Endothelial cell of umbilical vein (primary cell): ENCODE measurements around the gene CDC20. TPM values are rescaled to one million over a fixed set of nuclear protein-coding genes. Genes with fewer than 3 reads are reported as not detected.

Experiments used
- BruUV-seq: library from RNA; stranded (reverse); fragments of 400-500 nt; replicated peaks from 2 replicates; lab custom pipeline; 2021; lab: Mats Ljungman, UMichigan
- CTCF ChIA-PET: fragments of 300-600, 350-600 bp; sonication (Branson Sonifier 250); formaldehyde crosslinking; loops from one replicate; lab custom pipeline; 2021; ENCODE audit warnings: antibody characterized with exemption, inconsistent platforms; lab: Charles Lee
- POLR2A ChIA-PET: fragments of 300-600, 350-600 bp; sonication (Branson Sonifier 250); formaldehyde crosslinking; loops from one replicate; lab custom pipeline; 2021; ENCODE audit warnings: antibody characterized with exemption, inconsistent platforms; lab: Charles Lee
- DNase-seq: peaks from one replicate; pipeline ENCODE4 v3.0.0-alpha.2; 2011; ENCODE audit warnings: low read depth, low spot score
- FAIRE-seq: peaks from 2 replicates; lab custom pipeline; 2011; peaks lifted over from hg19 to GRCh38; lab: Jason Lieb, UNC
- H2AFZ ChIP-seq: 2 replicates; pipeline ENCODE4 v1.6.0; 2012; ENCODE audit warnings: low read depth, low read length, control low read depth, inconsistent platforms
- H3K27ac ChIP-seq: 2 replicates; pipeline ENCODE4 v1.5.1; 2011; ENCODE audit warnings: low read depth, mild to moderate bottlenecking, control low read depth, low read length, moderate library complexity; ENCODE audit not compliant: insufficient read depth
- H3K27me3 ChIP-seq, 2 experiments: 2 replicates each; pipeline versions ENCODE4 v1.6.0 to v1.6.1; 2011; ENCODE audit warnings: low read length in 2 of 2, mixed read lengths in 1 of 2; ENCODE audit not compliant: control insufficient read depth in 2 of 2, insufficient read depth in 2 of 2
- H3K36me3 ChIP-seq, 2 experiments: 2 replicates in 1 of 2; 3 replicates in 1 of 2; pipeline ENCODE4 v1.5.1; 2011; ENCODE audit warnings: low read length in 2 of 2, mild to moderate bottlenecking in 1 of 2, moderate library complexity in 1 of 2; ENCODE audit not compliant: control insufficient read depth in 2 of 2, insufficient read depth in 2 of 2; ENCODE audit errors: extremely low read depth in 1 of 2
- H3K4me1 ChIP-seq: 3 replicates; pipeline ENCODE4 v1.5.1; 2011; ENCODE audit warnings: mild to moderate bottlenecking, low read length; ENCODE audit not compliant: control insufficient read depth, insufficient read depth; ENCODE audit errors: extremely low read depth
- H3K4me2 ChIP-seq: 2 replicates; pipeline ENCODE4 v1.6.1; 2011; ENCODE audit warnings: low read length, control low read depth, mixed read lengths; ENCODE audit not compliant: insufficient read depth
- H3K4me3 ChIP-seq, 3 experiments: fragments of 200-600 bp in 1 of 3; sonication (generic), shearing (Covaris generic) in 1 of 3; replicated peaks in 1 of 3; 2 replicates each; pipeline ENCODE4 v1.5.1; 2011 to 2016; ENCODE audit warnings: control low read depth in 3 of 3, low read length in 3 of 3, mild to moderate bottlenecking in 2 of 3, inconsistent platforms in 1 of 3, low read depth in 1 of 3, moderate library complexity in 1 of 3; ENCODE audit not compliant: insufficient read depth in 1 of 3
- H3K79me2 ChIP-seq: 2 replicates; pipeline ENCODE4 v1.6.0; 2012; ENCODE audit warnings: low read length, inconsistent platforms; ENCODE audit not compliant: control insufficient read depth, insufficient read depth
- H3K9ac ChIP-seq: replicated peaks from 2 replicates; pipeline ENCODE3; 2011; ENCODE audit warnings: low read length, control low read depth; ENCODE audit not compliant: insufficient read depth; ENCODE audit errors: extremely low read depth
- H3K9me1 ChIP-seq: replicated peaks from 3 replicates; pipeline ENCODE4 v1.6.0; 2011; ENCODE audit warnings: mild to moderate bottlenecking, low read length; ENCODE audit not compliant: control insufficient read depth, insufficient read depth; ENCODE audit errors: extremely low read depth
- H3K9me3 ChIP-seq: replicated peaks from 2 replicates; pipeline ENCODE4 v1.5.1; 2012; ENCODE audit warnings: low read length, inconsistent platforms; ENCODE audit not compliant: control insufficient read depth, insufficient read depth
- H4K20me1 ChIP-seq: replicated peaks from 2 replicates; pipeline ENCODE3; 2011; ENCODE audit warnings: mild to moderate bottlenecking, low read length; ENCODE audit not compliant: control insufficient read depth, insufficient read depth; ENCODE audit errors: extremely low read depth
- CTCF ChIP-seq, 2 donors: IDR thresholded peaks; 1 replicate in 1 of 2; 2 replicates in 1 of 2; pipeline ENCODE4 v1.5.1; 2011; ENCODE audit warnings: low read length in 2 of 2, mild to moderate bottlenecking in 2 of 2, moderate library complexity in 2 of 2, control low read depth in 1 of 2, inconsistent platforms in 1 of 2, low read depth in 1 of 2; ENCODE audit not compliant: insufficient read depth in 1 of 2; ENCODE audit errors: extremely low read depth in 1 of 2
- EZH2 ChIP-seq: IDR thresholded peaks from 2 replicates; pipeline ENCODE4 v1.6.1; 2012; ENCODE audit warnings: borderline replicate concordance, low read depth, mild to moderate bottlenecking, moderate library complexity, low read length, inconsistent platforms; ENCODE audit not compliant: severe bottlenecking
- FOS ChIP-seq: IDR thresholded peaks from 2 replicates; pipeline ENCODE4 v1.6.1; 2011; ENCODE audit warnings: mild to moderate bottlenecking, low read length, moderate library complexity, borderline replicate concordance; ENCODE audit not compliant: insufficient read depth
- GATA2 ChIP-seq: IDR thresholded peaks from 2 replicates; pipeline ENCODE4 v1.7.0; 2011; ENCODE audit warnings: low read depth, mild to moderate bottlenecking, moderate library complexity, mixed read lengths, low read length; ENCODE audit not compliant: insufficient read length, insufficient read depth
- JUN ChIP-seq: IDR thresholded peaks from 2 replicates; pipeline ENCODE4 v1.6.1; 2011; ENCODE audit warnings: borderline replicate concordance, low read depth; ENCODE audit not compliant: insufficient read length, insufficient read depth
- MAX ChIP-seq: IDR thresholded peaks from 2 replicates; pipeline ENCODE4 v1.6.1; 2011; ENCODE audit not compliant: insufficient read depth, insufficient read length
- MYC ChIP-seq: IDR thresholded peaks from one replicate; pipeline ENCODE4 v1.6.1; 2011; ENCODE audit warnings: mild to moderate bottlenecking, low read depth, low read length
- POLR2A ChIP-seq: IDR thresholded peaks from 2 replicates; pipeline ENCODE4 v1.6.1; 2012; ENCODE audit warnings: low read depth, mild to moderate bottlenecking, control low read depth, low read length
- POLR2AphosphoS5 ChIP-seq: IDR thresholded peaks from 2 replicates; pipeline ENCODE4 v1.6.1; 2012; ENCODE audit warnings: low read depth, mild to moderate bottlenecking, control low read depth, low read length, moderate library complexity; ENCODE audit not compliant: insufficient read depth
- dilution Hi-C: fragments of 300-500 bp; cut with MboI; formaldehyde crosslinking; loops from one replicate; pipeline ENCODE4 v1.15.0; 2019; ENCODE audit warnings: low sequenced_read_pairs; ENCODE audit not compliant: extremely low pct_ligation_motif_present
- intact Hi-C: fragments of 100-400 bp; cut with micrococcal nuclease; formaldehyde crosslinking; loops from one replicate; pipeline ENCODE4 v1.10.0; 2022
- polyA plus RNA-seq, 4 experiments: library from polyadenylated mRNA; depleted of rRNA in 3 of 4; stranded (reverse) in 3 of 4; unstranded in 1 of 4; fragments of >200 nt; gene quantifications; 2 replicates each; pipeline versions ENCODE4 v1.2.1 to v1.2.3, GENCODE V29; 2011 to 2012; ENCODE audit warnings: missing spikeins in 1 of 4
- total RNA-seq: library from RNA; stranded (reverse); gene quantifications from 2 replicates; pipeline ENCODE4 v1.2.3, GENCODE V29; 2021

Gene CDC20
- total and polyA plus RNA-seq, 2 donors (not counting 3 experiments of a cell fraction or from before 2014, with no cell fraction given): 129 to 170 TPM

- Histone ChIP-seq H3K9me1 (no peaks in the 10 kb centered on the region), H3K9me3 (no peaks in the 10 kb centered on the region), H3K4me2 (no peak overlapping the region), H3K79me2 (peaks cover 40% of the 10 kb centered on the region), H3K9ac (no peak overlapping the region), H3K27ac (no peak overlapping the region), H3K4me3 (no peak overlapping the region), H4K20me1 (no peaks in the 10 kb centered on the region), H3K4me1 (peaks cover 1% of the 10 kb centered on the region), H3K27me3 (no peaks in the 10 kb centered on the region), H2AFZ (no peak overlapping the region), H3K36me3 (peaks cover 52 to 91% of the 10 kb centered on the region in 2 experiments)
- ChIA-PET CTCF (interaction anchor here (1.4 to 1.5 kb wide), 2 partner anchors 71 to 82 kb away, joined by 5 read pairs; no protein-coding TSS in a partner anchor), POLR2A (interaction anchor here (1.3 kb wide), 1 partner anchor 9 kb away, joined by 3 read pairs; the partner anchor contains the start of gene TIE1)
- dilution Hi-C loops (no loop called here), intact Hi-C loops (no loop called here)
- no peak for DNase-seq
- no TSS peak for BruUV-seq
- FAIRE-seq: no peak
- TF ChIP-seq POLR2AphosphoS5 (no peak), CTCF (IDR thresholded peaks at IDR 0.05; ENCODE audit: extremely low read depth in 1 of 2, insufficient read depth in 1 of 2, low read depth in 1 of 2, low read length in 2 of 2) (no peak), JUN (no peak), GATA2 (no peak), MYC (no peak), FOS (no peak), MAX (no peak), EZH2 (no peak), POLR2A (no peak)
Measured at GRCh38 chr1:43309405-43310025, 49.3 kb upstream of the CDC20 start.
